HepG2 (cell line): Measurements from ENCODE around the gene CTCF. TPM values are rescaled to one million over a fixed set of nuclear protein-coding genes. Genes with fewer than 3 reads are reported as not detected.

Source experiments
- AKAP8 ChIP-seq: sonication (generic); formaldehyde crosslinking; IDR thresholded peaks from 2 replicates; pipeline ENCODE4 v1.5.1; 2020; ENCODE audit warnings: mild to moderate bottlenecking, missing genetic modification reagents
- FOXO1 ChIP-seq: sonication (generic); formaldehyde crosslinking; IDR thresholded peaks from 2 replicates; pipeline ENCODE4 v1.4.0; 2020; ENCODE audit warnings: missing genetic modification reagents
- GZF1 ChIP-seq: sonication (generic); formaldehyde crosslinking; IDR thresholded peaks from 2 replicates; pipeline ENCODE4 v1.5.1; 2020; ENCODE audit warnings: mild to moderate bottlenecking, missing genetic modification reagents
- HOXA3 ChIP-seq: sonication (generic); formaldehyde crosslinking; IDR thresholded peaks from 2 replicates; pipeline ENCODE4 v1.5.0; 2020; ENCODE audit warnings: missing genetic modification reagents
- NFIB ChIP-seq: sonication (generic); formaldehyde crosslinking; IDR thresholded peaks from 2 replicates; pipeline ENCODE4 v1.9.0; 2021; ENCODE audit warnings: missing genetic modification reagents, mild to moderate bottlenecking, borderline replicate concordance
- NFYC ChIP-seq: IDR thresholded peaks from 2 replicates; pipeline ENCODE4 v1.6.1; 2016; ENCODE audit warnings: missing genetic modification reagents, missing compliant biosample characterization
- RAD51 ChIP-seq: fragments of 450-650 bp; IDR thresholded peaks from 2 replicates; pipeline ENCODE4 v1.6.1; 2016; ENCODE audit warnings: borderline replicate concordance
- RCOR2 ChIP-seq: IDR thresholded peaks from 2 replicates; pipeline ENCODE4 v1.6.1; 2016; ENCODE audit warnings: missing biosample characterization, missing genetic modification reagents
- SP2 ChIP-seq: sonication (generic); formaldehyde crosslinking; IDR thresholded peaks from 2 replicates; pipeline ENCODE4 v1.5.1; 2020; ENCODE audit warnings: mild to moderate bottlenecking, missing genetic modification reagents
- SPEN ChIP-seq: sonication (generic); formaldehyde crosslinking; IDR thresholded peaks from 2 replicates; pipeline ENCODE4 v1.5.1; 2020; ENCODE audit warnings: low read depth, mild to moderate bottlenecking, missing genetic modification reagents
- TBX2 ChIP-seq: sonication (generic); formaldehyde crosslinking; IDR thresholded peaks from 2 replicates; pipeline ENCODE4 v1.5.0; 2020; ENCODE audit warnings: missing genetic modification reagents, mild to moderate bottlenecking, borderline replicate concordance
- TCF7 ChIP-seq: sonication (generic); IDR thresholded peaks from 2 replicates; pipeline ENCODE4 v1.6.1; 2016; ENCODE audit warnings: antibody characterized with exemption, low read depth
- THYN1 ChIP-seq: sonication (generic); formaldehyde crosslinking; IDR thresholded peaks from 2 replicates; pipeline ENCODE4 v1.8.1; 2023; ENCODE audit warnings: low read depth, mild to moderate bottlenecking, moderate library complexity, missing genetic modification reagents, borderline replicate concordance
- ZFP37 ChIP-seq: sonication (generic); formaldehyde crosslinking; IDR thresholded peaks from 2 replicates; pipeline ENCODE4 v1.4.0; 2020; ENCODE audit warnings: missing genetic modification reagents, borderline replicate concordance
- ZNF558 ChIP-seq: sonication (generic); formaldehyde crosslinking; IDR thresholded peaks from 2 replicates; pipeline ENCODE4 v1.9.0; 2022; ENCODE audit warnings: mild to moderate bottlenecking, missing genetic modification reagents, borderline replicate concordance
- ZNF790 ChIP-seq: sonication (generic); formaldehyde crosslinking; IDR thresholded peaks from 2 replicates; pipeline ENCODE4 v1.8.0; 2022; ENCODE audit warnings: missing genetic modification reagents, mild to moderate bottlenecking, borderline replicate concordance
- polyA plus RNA-seq, 8 experiments: library from polyadenylated mRNA; depleted of rRNA in 3 of 8; stranded (reverse) in 7 of 8; unstranded in 1 of 8; fragments of >200 nt; fragmentation: Illumina TruSeq in 4 of 8; extraction: Trizol in 4 of 8; gene quantifications; 2 replicates each; pipeline versions ENCODE4 v1.2.1 to v1.2.3, GENCODE V29; 2011 to 2016; ENCODE audit warnings: low read depth in 4 of 8, missing spikeins in 1 of 8, mixed read lengths in 1 of 8; ENCODE audit not compliant: insufficient read depth in 1 of 8
- total RNA-seq, 5 experiments: library from RNA; depleted of rRNA; stranded (reverse); fragments of >200 nt; fragmentation: Illumina TruSeq; extraction: Trizol; gene quantifications; 2 replicates each; pipeline ENCODE4 v1.2.3, GENCODE V29; 2016; ENCODE audit warnings: low read depth in 1 of 5
- TF ChIP-seq, protein P1 (sequence below): IDR thresholded peaks from 2 replicates; pipeline ENCODE4 v1.6.1; 2012; ENCODE audit warnings: low read length, improper control_type of control experiment
- TF ChIP-seq, protein P2 (sequence below): sonication (generic); formaldehyde crosslinking; IDR thresholded peaks from 2 replicates; pipeline ENCODE4 v1.4.0; 2020; ENCODE audit warnings: mild to moderate bottlenecking, missing genetic modification reagents
- TF ChIP-seq, protein P3 (sequence below): sonication (generic); formaldehyde crosslinking; IDR thresholded peaks from 2 replicates; pipeline ENCODE4 v1.4.0; 2020; ENCODE audit warnings: mild to moderate bottlenecking, missing genetic modification reagents
- TF ChIP-seq, protein P4 (sequence below): sonication (generic); formaldehyde crosslinking; IDR thresholded peaks from 2 replicates; pipeline ENCODE4 v1.5.1; 2020; ENCODE audit warnings: mild to moderate bottlenecking, missing genetic modification reagents, borderline replicate concordance
- TF ChIP-seq, protein P5 (sequence below): sonication (generic); formaldehyde crosslinking; IDR thresholded peaks from 2 replicates; pipeline ENCODE4 v1.4.0; 2020; ENCODE audit warnings: mild to moderate bottlenecking, missing genetic modification reagents

Gene CTCF
- total and polyA plus RNA-seq, 2 of the 13 experiments (the other 11 are each of a cell fraction or from before 2014, with no cell fraction given): 19.5 to 37.5 TPM

DNA sequence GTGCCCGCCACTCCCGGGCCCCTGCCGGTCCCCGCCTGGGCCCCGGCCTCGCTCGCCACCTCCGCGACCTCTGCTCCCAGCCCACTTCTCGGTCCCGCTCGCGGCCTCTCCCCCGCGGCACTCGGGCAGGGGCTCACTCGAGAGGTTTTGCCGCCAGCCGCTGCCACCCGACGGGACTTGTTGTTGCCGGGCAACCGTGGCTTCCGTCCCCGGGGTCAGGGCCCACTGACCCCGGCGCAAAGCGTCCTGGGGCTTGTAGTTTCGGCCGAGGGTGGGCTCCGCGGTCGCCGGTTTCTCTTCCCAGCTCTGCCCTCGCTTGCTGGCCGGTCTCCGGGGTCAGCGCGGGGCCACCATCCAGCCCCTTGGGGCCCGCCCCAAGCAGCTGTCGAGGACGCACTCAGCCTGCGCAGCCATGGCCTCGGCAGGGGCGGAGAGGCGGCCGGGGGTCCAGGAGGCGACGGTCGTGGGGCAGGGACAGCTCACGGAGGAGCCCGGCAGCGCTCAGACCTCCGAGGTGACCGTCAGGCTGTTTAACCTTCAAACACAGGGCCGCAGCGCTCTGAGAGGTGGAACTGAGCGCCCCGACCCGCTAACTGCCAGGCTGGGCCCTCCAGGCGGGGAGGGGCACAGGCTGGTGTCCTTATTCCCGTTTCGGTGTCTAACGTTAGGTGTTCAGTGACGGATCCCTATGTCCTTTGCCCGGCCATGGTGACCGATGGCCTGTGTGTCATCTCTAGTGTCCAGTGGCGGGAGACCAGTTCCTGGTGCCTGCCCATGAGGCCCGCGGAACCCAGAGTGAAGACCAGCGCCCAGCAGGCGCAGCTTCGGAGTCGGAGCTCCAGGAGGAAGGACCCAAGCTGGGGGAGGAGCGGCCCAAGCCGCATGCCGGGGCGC, 104.5 kb downstream of the CTCF start, which contains the start of the genes C16orf86 and ENKD1 (continued):
- TF ChIP-seq NFIB (CRISPR knock-in tag) (no peak; the same call in 1 of the 2 replicates), NFYC (CRISPR knock-in tag) (no peak), GZF1 (no peak), ZNF790 (peak; percentile 60; the same call in 1 of the 2 replicates), RCOR2 (CRISPR knock-in tag) (no peak), FOXO1 (CRISPR knock-in tag) (peak; percentile 45), TBX2 (no peak; the same call in 1 of the 2 replicates), ZNF558 (CRISPR knock-in tag) (peak; percentile 63; the same call in 1 of the 2 replicates), THYN1 (CRISPR knock-in tag) (no peak), TCF7 (no peak), AKAP8 (CRISPR knock-in tag) (peak; percentile 62; the same call in 1 of the 2 replicates), ZFP37 (CRISPR knock-in tag) (no peak), SP2 (CRISPR knock-in tag) (peak; percentile 70), HOXA3 (CRISPR knock-in tag) (peak; percentile 2; the same call in 1 of the 2 replicates), SPEN (CRISPR knock-in tag) (peak; percentile 41; the same call in 1 of the 2 replicates), RAD51 (no peak)
- TF ChIP-seq, protein P1, sequence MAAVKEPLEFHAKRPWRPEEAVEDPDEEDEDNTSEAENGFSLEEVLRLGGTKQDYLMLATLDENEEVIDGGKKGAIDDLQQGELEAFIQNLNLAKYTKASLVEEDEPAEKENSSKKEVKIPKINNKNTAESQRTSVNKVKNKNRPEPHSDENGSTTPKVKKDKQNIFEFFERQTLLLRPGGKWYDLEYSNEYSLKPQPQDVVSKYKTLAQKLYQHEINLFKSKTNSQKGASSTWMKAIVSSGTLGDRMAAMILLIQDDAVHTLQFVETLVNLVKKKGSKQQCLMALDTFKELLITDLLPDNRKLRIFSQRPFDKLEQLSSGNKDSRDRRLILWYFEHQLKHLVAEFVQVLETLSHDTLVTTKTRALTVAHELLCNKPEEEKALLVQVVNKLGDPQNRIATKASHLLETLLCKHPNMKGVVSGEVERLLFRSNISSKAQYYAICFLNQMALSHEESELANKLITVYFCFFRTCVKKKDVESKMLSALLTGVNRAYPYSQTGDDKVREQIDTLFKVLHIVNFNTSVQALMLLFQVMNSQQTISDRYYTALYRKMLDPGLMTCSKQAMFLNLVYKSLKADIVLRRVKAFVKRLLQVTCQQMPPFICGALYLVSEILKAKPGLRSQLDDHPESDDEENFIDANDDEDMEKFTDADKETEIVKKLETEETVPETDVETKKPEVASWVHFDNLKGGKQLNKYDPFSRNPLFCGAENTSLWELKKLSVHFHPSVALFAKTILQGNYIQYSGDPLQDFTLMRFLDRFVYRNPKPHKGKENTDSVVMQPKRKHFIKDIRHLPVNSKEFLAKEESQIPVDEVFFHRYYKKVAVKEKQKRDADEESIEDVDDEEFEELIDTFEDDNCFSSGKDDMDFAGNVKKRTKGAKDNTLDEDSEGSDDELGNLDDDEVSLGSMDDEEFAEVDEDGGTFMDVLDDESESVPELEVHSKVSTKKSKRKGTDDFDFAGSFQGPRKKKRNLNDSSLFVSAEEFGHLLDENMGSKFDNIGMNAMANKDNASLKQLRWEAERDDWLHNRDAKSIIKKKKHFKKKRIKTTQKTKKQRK: no peak
- TF ChIP-seq, protein P2, sequence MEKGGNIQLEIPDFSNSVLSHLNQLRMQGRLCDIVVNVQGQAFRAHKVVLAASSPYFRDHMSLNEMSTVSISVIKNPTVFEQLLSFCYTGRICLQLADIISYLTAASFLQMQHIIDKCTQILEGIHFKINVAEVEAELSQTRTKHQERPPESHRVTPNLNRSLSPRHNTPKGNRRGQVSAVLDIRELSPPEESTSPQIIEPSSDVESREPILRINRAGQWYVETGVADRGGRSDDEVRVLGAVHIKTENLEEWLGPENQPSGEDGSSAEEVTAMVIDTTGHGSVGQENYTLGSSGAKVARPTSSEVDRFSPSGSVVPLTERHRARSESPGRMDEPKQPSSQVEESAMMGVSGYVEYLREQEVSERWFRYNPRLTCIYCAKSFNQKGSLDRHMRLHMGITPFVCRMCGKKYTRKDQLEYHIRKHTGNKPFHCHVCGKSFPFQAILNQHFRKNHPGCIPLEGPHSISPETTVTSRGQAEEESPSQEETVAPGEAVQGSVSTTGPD (CRISPR knock-in tag): no peak
- TF ChIP-seq, protein P3, sequence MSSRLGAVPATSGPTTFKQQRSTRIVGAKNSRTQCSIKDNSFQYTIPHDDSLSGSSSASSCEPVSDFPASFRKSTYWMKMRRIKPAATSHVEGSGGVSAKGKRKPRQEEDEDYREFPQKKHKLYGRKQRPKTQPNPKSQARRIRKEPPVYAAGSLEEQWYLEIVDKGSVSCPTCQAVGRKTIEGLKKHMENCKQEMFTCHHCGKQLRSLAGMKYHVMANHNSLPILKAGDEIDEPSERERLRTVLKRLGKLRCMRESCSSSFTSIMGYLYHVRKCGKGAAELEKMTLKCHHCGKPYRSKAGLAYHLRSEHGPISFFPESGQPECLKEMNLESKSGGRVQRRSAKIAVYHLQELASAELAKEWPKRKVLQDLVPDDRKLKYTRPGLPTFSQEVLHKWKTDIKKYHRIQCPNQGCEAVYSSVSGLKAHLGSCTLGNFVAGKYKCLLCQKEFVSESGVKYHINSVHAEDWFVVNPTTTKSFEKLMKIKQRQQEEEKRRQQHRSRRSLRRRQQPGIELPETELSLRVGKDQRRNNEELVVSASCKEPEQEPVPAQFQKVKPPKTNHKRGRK (CRISPR knock-in tag): no peak
- TF ChIP-seq, protein P4, sequence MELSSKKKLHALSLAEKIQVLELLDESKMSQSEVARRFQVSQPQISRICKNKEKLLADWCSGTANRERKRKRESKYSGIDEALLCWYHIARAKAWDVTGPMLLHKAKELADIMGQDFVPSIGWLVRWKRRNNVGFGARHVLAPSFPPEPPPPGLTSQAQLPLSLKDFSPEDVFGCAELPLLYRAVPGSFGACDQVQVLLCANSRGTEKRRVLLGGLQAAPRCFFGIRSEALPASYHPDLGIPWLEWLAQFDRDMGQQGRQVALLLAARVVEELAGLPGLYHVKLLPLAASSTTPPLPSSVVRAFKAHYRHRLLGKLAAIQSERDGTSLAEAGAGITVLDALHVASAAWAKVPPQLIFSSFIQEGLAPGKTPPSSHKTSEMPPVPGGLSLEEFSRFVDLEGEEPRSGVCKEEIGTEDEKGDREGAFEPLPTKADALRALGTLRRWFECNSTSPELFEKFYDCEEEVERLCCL (CRISPR knock-in tag): no peak; the same call in 1 of the 2 replicates
- TF ChIP-seq, protein P5, sequence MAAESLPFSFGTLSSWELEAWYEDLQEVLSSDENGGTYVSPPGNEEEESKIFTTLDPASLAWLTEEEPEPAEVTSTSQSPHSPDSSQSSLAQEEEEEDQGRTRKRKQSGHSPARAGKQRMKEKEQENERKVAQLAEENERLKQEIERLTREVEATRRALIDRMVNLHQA: 0 out of 2 replicates have a peak, but pooled peaks have one; percentile 42
